Epidermal melanocyte (primary cell): ENCODE results near the gene LPCAT4.

Experiments used
- DNase-seq: peaks from one replicate; pipeline ENCODE4 v3.0.0; 2011; ENCODE audit warnings: low spot score; ENCODE audit not compliant: insufficient read length

LPCAT4 gene

DNA sequence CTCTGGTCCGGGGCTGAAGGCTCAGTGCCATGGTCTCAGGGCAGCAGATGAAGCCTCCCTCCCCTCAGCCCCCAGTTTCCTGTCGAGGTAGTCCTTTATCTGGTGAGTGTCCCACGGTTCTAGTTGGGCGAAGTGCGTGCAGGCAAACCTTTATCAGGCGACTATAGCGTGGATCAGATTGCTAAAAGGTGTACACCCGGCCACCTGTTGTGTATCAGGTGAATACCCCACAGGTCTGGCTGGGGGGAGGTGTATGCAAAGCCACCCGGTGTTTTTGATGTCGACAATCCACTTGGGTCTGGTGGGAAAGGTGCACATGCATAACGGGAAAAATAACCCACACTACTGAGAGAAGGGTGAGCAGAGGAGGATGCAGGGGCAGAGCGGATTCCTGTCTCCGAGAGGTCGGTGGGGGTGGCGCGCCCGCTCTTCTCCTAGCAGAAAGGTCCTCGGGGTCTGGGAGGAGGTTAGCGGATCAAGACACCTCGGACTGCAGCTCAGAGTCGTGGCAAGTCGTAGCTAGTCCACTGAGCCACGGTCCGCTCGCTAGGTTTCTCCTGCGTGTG lies 29.9 kb downstream of the LPCAT4 start:
- DNase-seq = no peak

- no peak for DNase-seq
These were observed 30.6 kb downstream of the LPCAT4 start for GRCh38 chr15:34336231-34336990.

DNA sequence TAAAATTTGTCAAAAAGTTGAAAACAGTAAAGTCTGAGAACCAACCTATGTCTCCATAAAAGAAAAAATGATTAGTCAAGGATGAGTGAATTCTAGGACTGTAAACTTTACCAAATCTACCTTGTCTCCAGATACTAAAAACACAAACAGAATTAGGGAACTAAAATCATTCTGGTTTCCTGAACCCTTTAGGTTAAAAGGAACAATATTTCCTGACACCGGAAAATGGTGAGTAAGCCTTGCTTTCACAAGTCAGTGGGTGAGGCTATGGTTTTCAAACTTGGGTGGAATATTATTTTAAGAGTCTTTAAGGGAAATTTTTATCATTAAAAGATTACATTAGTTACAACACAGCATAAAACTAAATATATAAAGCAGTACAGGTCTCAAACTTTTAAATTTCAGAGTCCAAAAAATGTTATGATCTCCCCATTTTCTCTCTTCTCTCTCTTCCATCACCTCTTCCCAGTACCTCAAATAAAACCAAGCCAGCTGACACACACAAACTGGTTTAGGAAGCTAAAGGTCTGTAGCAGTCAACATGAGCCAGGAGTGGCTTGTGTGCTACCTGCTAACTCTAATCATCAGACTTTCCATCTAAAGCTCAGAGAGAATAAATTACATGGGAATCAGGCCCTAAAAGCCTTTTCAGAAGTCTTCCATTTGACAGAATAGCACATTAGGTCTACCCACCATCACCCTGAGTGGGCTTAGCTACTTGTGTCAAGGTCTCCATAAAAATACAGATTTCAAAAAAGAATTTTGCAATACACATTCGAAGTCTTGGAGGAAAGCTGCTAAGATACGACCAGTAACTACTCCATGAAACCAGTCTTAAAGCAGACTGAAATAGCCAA lies 31.6 kb downstream of the LPCAT4 start:
- DNase-seq = no peak

- no peak for DNase-seq
These were observed 32.3 kb downstream of the LPCAT4 start for GRCh38 chr15:34334672-34335071.

- no peak for DNase-seq
These were observed 34.4 kb downstream of the LPCAT4 start for GRCh38 chr15:34332553-34333120.

- DNase-seq = no peak
These were observed 35.2 kb downstream of the LPCAT4 start for GRCh38 chr15:34331809-34332208.

DNA sequence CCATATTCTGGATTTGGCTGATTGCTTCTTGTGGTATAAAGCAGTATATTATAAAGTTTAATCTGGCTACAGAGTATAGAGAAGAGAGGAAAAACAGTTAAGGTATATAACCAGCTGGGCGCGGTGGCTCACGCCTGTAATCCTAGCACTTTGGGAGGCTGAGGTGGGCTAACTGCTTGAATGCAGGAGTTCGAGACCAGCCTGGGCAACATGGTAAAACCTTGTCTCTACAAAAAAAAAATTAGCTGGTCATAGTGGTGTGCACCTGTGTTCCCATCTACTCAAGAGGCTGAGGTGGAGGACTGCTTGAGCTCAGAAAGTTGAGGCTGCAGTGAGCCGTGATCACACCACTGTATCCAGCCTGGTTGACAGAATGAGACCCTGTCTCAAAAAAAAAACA lies 36.7 kb downstream of the LPCAT4 start:
- DNase-seq = no peak

GRCh38 chr15:34329006-34329405 lies 38.0 kb downstream of the LPCAT4 start:
- DNase-seq = no peak

GRCh38 chr15:34327906-34328305 lies 39.1 kb downstream of the LPCAT4 start:
- DNase-seq = no peak

DNA sequence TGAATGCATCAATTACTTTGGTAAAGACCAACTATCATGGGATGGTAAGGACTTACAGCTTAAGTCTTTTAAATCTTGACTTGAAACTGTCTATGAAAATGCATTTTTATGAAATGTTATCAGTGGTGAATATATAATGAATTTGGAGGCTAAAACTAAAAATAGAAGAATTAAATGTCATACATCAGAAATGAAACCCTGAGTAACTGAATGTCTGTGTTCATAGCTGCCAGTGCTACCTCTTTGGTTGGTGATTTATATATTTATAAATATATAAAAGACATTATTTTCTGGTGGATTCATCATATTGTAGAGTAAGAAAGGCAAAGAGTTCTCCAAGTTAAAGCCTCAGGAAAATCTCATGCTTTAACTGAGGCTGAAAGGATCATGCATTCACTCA lies 41.6 kb downstream of the LPCAT4 start:
- no peak for DNase-seq

DNA sequence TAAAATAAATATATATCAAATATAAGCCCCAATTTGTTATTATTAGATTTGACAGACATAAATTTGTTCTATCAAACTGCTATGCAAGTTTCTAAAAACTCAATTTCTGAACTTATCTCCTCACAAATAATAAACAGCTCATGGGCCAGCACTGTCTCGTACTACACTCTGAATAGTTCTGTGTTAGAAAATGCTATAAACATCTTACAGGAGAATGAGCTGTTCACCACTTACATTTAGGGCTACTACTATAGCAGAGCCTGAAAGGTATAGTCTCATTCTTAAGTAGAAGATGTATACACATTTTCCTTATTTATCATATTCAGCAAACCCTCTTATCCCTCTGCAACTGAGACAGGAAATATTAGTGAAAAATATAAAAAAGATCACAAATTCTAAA lies 42.1 kb downstream of the LPCAT4 start:
- no peak for DNase-seq

DNA sequence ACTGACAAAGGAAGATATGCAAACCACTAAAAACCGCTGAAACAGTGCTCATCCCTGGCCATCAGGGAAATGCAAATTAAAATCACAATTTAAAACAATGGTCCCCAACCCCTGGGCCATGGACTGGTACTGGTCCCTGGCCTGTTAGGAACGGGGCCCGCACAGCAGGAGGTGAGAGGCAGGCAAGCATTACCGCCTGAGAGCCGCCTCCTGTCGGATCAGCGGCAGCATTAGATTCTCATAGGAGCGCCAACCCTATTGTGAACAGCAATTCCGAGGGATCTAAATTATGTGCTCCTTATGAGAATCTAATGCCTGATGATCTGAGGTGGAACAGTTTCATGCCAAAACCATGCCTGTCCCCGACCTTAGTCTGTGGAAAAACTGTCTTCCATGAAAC lies 43.8 kb downstream of the LPCAT4 start:
- DNase-seq = no peak

- no peak for DNase-seq
These were observed 48.5 kb downstream of the LPCAT4 start for GRCh38 chr15:34318277-34319079.

DNA sequence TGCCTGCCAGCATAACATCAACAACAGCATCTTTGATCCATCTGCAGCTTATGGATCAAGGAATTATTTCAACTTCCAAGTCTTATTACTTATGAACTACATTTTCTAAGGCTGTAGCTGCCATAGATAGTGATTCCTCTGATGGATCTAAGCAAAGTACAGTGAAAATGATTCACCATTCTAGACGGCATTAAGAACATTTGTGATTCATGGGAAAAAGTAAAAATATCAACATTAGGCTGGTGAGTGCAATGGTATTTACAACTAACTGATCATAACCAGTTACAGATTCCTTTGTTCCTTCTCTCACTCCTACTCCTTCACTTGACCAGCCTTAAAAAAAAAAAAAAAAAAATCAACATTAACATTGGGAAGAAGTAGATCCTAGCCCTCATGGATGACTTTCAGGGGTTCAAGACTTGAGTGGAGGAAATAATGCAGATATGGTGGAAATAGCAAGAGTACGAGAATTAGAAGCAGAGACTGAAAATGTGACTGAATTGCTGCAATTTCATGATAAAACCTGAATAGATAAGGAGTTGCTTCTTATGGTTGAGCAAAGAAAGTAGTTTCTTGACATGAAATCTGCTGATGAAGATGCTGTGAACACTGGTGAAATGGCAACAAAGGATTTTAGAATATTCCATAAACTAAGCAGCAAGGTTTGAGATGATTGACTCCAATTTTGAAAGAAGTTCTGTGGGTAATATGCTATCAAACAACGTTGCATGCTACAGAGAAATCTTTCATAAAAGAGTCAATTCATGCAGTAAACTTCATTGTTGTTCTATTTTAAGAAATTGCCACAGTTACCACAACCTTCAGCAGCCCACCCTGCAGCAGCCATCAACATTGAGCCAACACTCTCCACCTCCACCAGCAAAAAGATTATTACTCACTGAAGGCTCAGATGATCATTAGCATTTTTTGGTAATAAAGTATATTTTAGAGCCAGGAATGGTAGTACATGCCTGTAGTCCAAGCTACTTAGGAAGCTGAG lies 52.2 kb downstream of the LPCAT4 start:
- DNase-seq = no peak

GRCh38 chr15:34311563-34311962 lies 55.4 kb downstream of the LPCAT4 start:
- DNase-seq = no peak
